HCT116 (cell line): Measurements from ENCODE around the gene CXCR4. TPM values are rescaled to one million over a fixed set of nuclear protein-coding genes. Genes with fewer than 3 reads are reported as not detected.

Experiments
- ATAC-seq: fragments of 200-7000 bp; cut with Tn5 transposase; 2 replicates; pipeline ENCODE4 v1.9.1; 2020; ENCODE audit warnings: mild to moderate bottlenecking, moderate library complexity
- BruUV-seq: library from RNA; stranded (reverse); fragments of 400-500 nt; replicated peaks from 2 replicates; lab custom pipeline; 2021; lab: Mats Ljungman, UMichigan
- CTCF ChIA-PET: fragments of 300-600 bp; sonication (Branson Sonifier 250); formaldehyde crosslinking; loops from one replicate; lab custom pipeline; 2021; ENCODE audit warnings: antibody characterized with exemption; lab: Charles Lee
- POLR2A ChIA-PET: fragments of 300-600, 350-600 bp; sonication (Branson Sonifier 250); formaldehyde crosslinking; loops from one replicate; lab custom pipeline; 2021; ENCODE audit warnings: antibody characterized with exemption; lab: Charles Lee
- RAD21 ChIA-PET, 2 experiments: fragments of 300-600 bp; sonication (Branson Sonifier 250); formaldehyde crosslinking; loops; one replicate each; lab custom pipeline; 2023; ENCODE audit warnings: low total read pairs in 2 of 2; ENCODE audit not compliant: uncharacterized antibody in 2 of 2, unreplicated experiment in 2 of 2, low non-redundant PET in 1 of 2; lab: Charles Lee
- DNase-seq: peaks from one replicate; pipeline ENCODE4 v3.0.0-alpha.2; 2010; ENCODE audit warnings: low read depth, low spot score
- H2AFZ ChIP-seq: fragments of 200-600 bp; shearing (Covaris generic), sonication (generic); 2 replicates; pipeline ENCODE4 v1.6.1; 2017; ENCODE audit warnings: low read depth, mixed run types, mixed read lengths, antibody characterized with exemption, low read length; ENCODE audit not compliant: poor library complexity, severe bottlenecking
- H3K27ac ChIP-seq: 2 replicates; pipeline ENCODE4 v1.5.1; 2012; ENCODE audit warnings: low read depth, low read length
- H3K27me3 ChIP-seq: fragments of 200-600 bp; sonication (generic); 2 replicates; pipeline ENCODE4 v1.6.1; 2016; ENCODE audit warnings: mixed run types, low read length, mixed read lengths; ENCODE audit not compliant: insufficient read depth
- H3K36me3 ChIP-seq, 2 experiments: fragments of 200-500 bp in 1 of 2; fragments of 200-600 bp in 1 of 2; sonication (Bioruptor generic) in 1 of 2; sonication (generic) in 1 of 2; 2 replicates each; pipeline versions ENCODE4 v1.5.1 to v1.6.1; 2014 to 2016; ENCODE audit warnings: low read length in 2 of 2, inconsistent platforms in 1 of 2, mixed read lengths in 1 of 2, mixed run types in 1 of 2; ENCODE audit not compliant: insufficient read depth in 2 of 2, control insufficient read depth in 1 of 2
- H3K4me1 ChIP-seq, 2 experiments: fragments of 200-600 bp in 1 of 2; sonication (generic) in 1 of 2; 2 replicates each; pipeline versions ENCODE4 v1.5.1 to v1.6.1; 2012 to 2017; ENCODE audit warnings: low read length in 2 of 2, inconsistent platforms in 1 of 2, mild to moderate bottlenecking in 1 of 2, mixed read lengths in 1 of 2, mixed run types in 1 of 2, moderate library complexity in 1 of 2; ENCODE audit not compliant: insufficient read depth in 2 of 2, control insufficient read depth in 1 of 2
- H3K4me2 ChIP-seq: fragments of 200-600 bp; sonication (generic); 2 replicates; pipeline ENCODE4 v1.6.1; 2017; ENCODE audit warnings: mixed run types, low read length, mixed read lengths
- H3K4me3 ChIP-seq, 2 experiments: fragments of 200-600 bp in 1 of 2; sonication (generic) in 1 of 2; replicated peaks in 1 of 2; 2 replicates each; pipeline ENCODE4 v1.5.1; 2011 to 2016; ENCODE audit warnings: low read length in 2 of 2, control low read depth in 1 of 2, low read depth in 1 of 2, mild to moderate bottlenecking in 1 of 2, mixed read lengths in 1 of 2, mixed run types in 1 of 2
- H3K79me2 ChIP-seq: fragments of 200-600 bp; sonication (generic); 2 replicates; pipeline ENCODE4 v1.6.1; 2017; ENCODE audit warnings: mild to moderate bottlenecking, mixed run types, low read length, moderate library complexity, mixed read lengths; ENCODE audit not compliant: insufficient read depth
- H3K9ac ChIP-seq: fragments of 200-600 bp; sonication (generic); 2 replicates; pipeline ENCODE4 v1.6.1; 2016; ENCODE audit warnings: low read length, mixed read lengths
- H3K9me2 ChIP-seq: fragments of 200-600 bp; sonication (generic), shearing (Covaris generic); 2 replicates; pipeline ENCODE4 v1.6.1; 2017; ENCODE audit warnings: mixed run types, mild to moderate bottlenecking, moderate library complexity; ENCODE audit not compliant: insufficient read depth
- H3K9me3 ChIP-seq, 2 experiments: fragments of 200-500 bp in 1 of 2; fragments of 200-600 bp in 1 of 2; sonication (Bioruptor generic) in 1 of 2; sonication (generic) in 1 of 2; 2 replicates each; pipeline ENCODE4 v1.6.1; 2014 to 2017; ENCODE audit warnings: low read length in 2 of 2, mixed read lengths in 2 of 2, inconsistent platforms in 1 of 2, low read depth in 1 of 2, mild to moderate bottlenecking in 1 of 2, mixed run types in 1 of 2, moderate library complexity in 1 of 2; ENCODE audit not compliant: control insufficient read depth in 1 of 2, insufficient read depth in 1 of 2
- H4K20me1 ChIP-seq: fragments of 200-600 bp; sonication (generic), shearing (Covaris generic); 2 replicates; pipeline ENCODE4 v1.6.1; 2017; ENCODE audit warnings: mixed run types, mild to moderate bottlenecking, moderate library complexity; ENCODE audit not compliant: insufficient read depth
- CBX3 ChIP-seq: IDR thresholded peaks from 2 replicates; pipeline ENCODE4 v1.6.1; 2012; ENCODE audit warnings: low read depth
- CEBPB ChIP-seq: IDR thresholded peaks from 2 replicates; pipeline ENCODE4 v1.6.1; 2012; ENCODE audit warnings: low read depth
- POLR2AphosphoS5 ChIP-seq: IDR thresholded peaks from 2 replicates; pipeline ENCODE4 v1.6.1; 2011; ENCODE audit warnings: mild to moderate bottlenecking, low read depth, low read length, moderate library complexity
- RAD21 ChIP-seq: IDR thresholded peaks from 2 replicates; pipeline ENCODE4 v1.6.1; 2012; ENCODE audit warnings: low read depth, mild to moderate bottlenecking
- SP1 ChIP-seq: IDR thresholded peaks from 2 replicates; pipeline ENCODE4 v1.6.1; 2012; ENCODE audit warnings: low read depth
- SRF ChIP-seq: IDR thresholded peaks from 2 replicates; pipeline ENCODE4 v1.6.1; 2012; ENCODE audit warnings: low read depth
- ZFX ChIP-seq: fragments of 450-650 bp; IDR thresholded peaks from 2 replicates; pipeline ENCODE4 v1.6.1; 2017
- intact Hi-C: fragments of 100-400 bp; cut with micrococcal nuclease; formaldehyde crosslinking; loops from 2 replicates; pipeline ENCODE4 v1.10.0; 2022
- total RNA-seq: library from RNA; stranded (reverse); gene quantifications from one replicate; pipeline ENCODE4 v1.2.1, GENCODE V29; 2021; ENCODE audit not compliant: unreplicated experiment
- TF ChIP-seq, protein P1 (sequence below): IDR thresholded peaks from 2 replicates; pipeline ENCODE4 v1.6.1; 2012

CXCR4 gene
- total RNA-seq, 1 experiment from 2014 or later = 1.3 TPM

DNA sequence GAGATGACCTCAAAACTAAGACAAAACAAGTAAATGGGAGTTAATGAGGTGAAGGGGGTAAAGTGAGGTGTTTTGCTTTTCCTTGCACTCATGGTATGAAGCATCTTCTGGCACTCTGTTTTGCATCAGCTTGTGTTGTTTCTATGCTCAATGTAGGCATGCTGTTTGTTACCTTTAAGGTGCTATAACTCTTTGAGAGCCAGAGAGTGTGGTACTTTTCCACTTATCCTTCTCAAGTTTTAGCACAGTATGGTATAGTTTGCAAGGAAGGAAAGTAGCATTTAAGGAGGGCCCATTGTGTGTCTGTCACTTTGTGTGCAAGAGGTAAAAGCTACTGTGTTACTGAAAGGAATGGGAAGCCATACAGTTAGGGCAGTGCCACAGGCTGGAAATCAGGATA lies 17.5 kb upstream of the CXCR4 start (continued):
- no peak for TF ChIP-seq ZFX

DNA sequence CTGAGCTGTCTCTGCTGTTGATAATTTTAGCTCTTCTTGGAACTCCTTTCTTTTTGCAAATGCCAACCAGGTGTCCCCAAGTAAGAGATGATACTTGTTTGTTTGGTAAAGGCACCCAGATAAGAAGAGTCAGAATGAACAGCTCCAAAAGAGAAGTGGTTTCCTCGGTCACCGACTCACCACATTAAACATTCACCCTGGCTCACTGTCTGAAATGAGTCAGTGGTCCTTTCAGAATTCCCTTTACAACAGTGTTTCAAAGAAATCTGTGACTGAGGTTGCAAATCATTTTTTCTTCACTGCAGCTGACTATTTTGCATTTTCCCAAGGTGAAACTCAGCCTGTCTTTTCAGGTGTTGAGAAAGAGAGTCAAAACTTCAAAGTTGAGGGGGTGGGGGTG lies 16.2 kb upstream of the CXCR4 start:
- Histone ChIP-seq H3K9ac (no peak overlapping the region), H2AFZ (no peak overlapping the region), H3K27ac (no peak overlapping the region), H3K9me2 (no peaks in the 10 kb centered on the region), H3K27me3 (peaks cover 18% of the 10 kb centered on the region), H4K20me1 (no peaks in the 10 kb centered on the region), H3K4me2 (no peak overlapping the region), H3K9me3 (no peaks in the 10 kb centered on the region), H3K79me2 (no peaks in the 10 kb centered on the region), H3K36me3 (no peaks in the 10 kb centered on the region), H3K4me1 (peaks cover 19 to 40% of the 10 kb centered on the region in 2 experiments), H3K4me3 (no peak overlapping the region)
- intact Hi-C loops = no loop called here
- ChIA-PET RAD21 (no interaction called here), POLR2A (no interaction called here), CTCF (no interaction called here)
- no peak for TF ChIP-seq SRF
- no peak for TF ChIP-seq SP1
- TF ChIP-seq, protein P1, sequence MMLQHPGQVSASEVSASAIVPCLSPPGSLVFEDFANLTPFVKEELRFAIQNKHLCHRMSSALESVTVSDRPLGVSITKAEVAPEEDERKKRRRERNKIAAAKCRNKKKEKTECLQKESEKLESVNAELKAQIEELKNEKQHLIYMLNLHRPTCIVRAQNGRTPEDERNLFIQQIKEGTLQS = no peak
- DNase-seq (no peak), ATAC-seq (no peak)
- BruUV-seq = no TSS peak

- RAD21 ChIA-PET = no interaction called here
- CTCF ChIA-PET = no interaction called here
- Histone ChIP-seq H3K9me2 (no peaks in the 10 kb centered on the region), H3K4me3 (no peak overlapping the region), H3K9ac (no peak overlapping the region), H3K9me3 (no peaks in the 10 kb centered on the region), H2AFZ (no peak overlapping the region), H3K27ac (no peak overlapping the region), H4K20me1 (no peaks in the 10 kb centered on the region), H3K79me2 (no peaks in the 10 kb centered on the region), H3K4me1 (peaks cover 19 to 43% of the 10 kb centered on the region in 2 experiments), H3K4me2 (no peak overlapping the region), H3K36me3 (no peaks in the 10 kb centered on the region), H3K27me3 (peaks cover 18% of the 10 kb centered on the region)
- DNase-seq (no peak), ATAC-seq (no peak)
- POLR2A ChIA-PET = no interaction called here
- intact Hi-C loops = no loop called here
- TF ChIP-seq RAD21 = no peak
- no peak for TF ChIP-seq CBX3
- TF ChIP-seq POLR2AphosphoS5 = no peak
- TF ChIP-seq CEBPB = no peak
- BruUV-seq = no TSS peak
Measured at GRCh38 chr2:136133586-136133985, 15.6 kb upstream of the CXCR4 start.
